PC-9 (cell line): ENCODE measurements around the gene EYA2.

Experiments used
- EZH2 ChIP-seq: fragments of 200-600 bp; sonication (generic); IDR thresholded peaks from 2 replicates; pipeline ENCODE4 v1.8.0; 2017; ENCODE audit warnings: antibody characterized with exemption, low read depth
- TF ChIP-seq, protein P1 (sequence below): fragments of 200-600 bp; sonication (generic); conservative IDR thresholded peaks from 2 replicates; pipeline ENCODE4 v1.6.1; 2017; ENCODE audit warnings: mixed run types, antibody characterized with exemption, mild to moderate bottlenecking, moderate library complexity

DNA sequence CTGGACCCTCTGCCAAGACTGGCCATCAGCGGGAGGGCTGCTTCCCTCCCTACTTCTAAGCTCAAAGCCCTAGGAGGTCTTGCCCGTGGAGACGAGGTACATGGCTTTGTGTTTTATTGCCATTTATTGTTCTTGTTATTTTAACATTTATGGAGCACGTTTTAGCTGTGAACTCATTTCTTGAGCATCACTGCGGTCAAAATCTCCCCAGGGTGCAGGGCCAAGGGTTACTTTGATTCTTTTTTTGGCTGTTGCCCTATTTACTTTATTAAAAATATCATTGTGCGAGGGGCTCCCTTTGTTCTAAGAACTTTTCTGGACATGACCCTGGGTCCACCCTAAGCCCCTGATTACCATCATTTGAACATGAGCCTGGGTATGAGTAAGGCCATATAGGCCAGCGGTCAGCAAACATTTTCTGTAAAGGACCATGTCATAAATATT, 51.6 kb downstream of the EYA2 start:
- TF ChIP-seq, protein P1, sequence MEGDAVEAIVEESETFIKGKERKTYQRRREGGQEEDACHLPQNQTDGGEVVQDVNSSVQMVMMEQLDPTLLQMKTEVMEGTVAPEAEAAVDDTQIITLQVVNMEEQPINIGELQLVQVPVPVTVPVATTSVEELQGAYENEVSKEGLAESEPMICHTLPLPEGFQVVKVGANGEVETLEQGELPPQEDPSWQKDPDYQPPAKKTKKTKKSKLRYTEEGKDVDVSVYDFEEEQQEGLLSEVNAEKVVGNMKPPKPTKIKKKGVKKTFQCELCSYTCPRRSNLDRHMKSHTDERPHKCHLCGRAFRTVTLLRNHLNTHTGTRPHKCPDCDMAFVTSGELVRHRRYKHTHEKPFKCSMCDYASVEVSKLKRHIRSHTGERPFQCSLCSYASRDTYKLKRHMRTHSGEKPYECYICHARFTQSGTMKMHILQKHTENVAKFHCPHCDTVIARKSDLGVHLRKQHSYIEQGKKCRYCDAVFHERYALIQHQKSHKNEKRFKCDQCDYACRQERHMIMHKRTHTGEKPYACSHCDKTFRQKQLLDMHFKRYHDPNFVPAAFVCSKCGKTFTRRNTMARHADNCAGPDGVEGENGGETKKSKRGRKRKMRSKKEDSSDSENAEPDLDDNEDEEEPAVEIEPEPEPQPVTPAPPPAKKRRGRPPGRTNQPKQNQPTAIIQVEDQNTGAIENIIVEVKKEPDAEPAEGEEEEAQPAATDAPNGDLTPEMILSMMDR, result no peak
- no peak for TF ChIP-seq EZH2
